DMS53 treated with DMSO at 0.1 percent for 48 hours (cell line): ENCODE data around the gene SFSWAP.
A peak's percentile ranks its signal among the peaks of the same experiment; 100 is the strongest.
"Not testable (repeated sequence)": the region's sequence is repeated elsewhere in the genome, so short reads cannot be mapped to it uniquely, and the experiment has no call there.

Source experiments
- DNase-seq: peaks from one replicate; lab custom pipeline; 2025; ENCODE audit not compliant: unreplicated experiment; lab: John Stamatoyannopoulos, UW

Gene SFSWAP

GRCh38 chr12:131808744-131809371 lies 98.0 kb downstream of the SFSWAP start:
- DNase-seq, result no peak

DNA sequence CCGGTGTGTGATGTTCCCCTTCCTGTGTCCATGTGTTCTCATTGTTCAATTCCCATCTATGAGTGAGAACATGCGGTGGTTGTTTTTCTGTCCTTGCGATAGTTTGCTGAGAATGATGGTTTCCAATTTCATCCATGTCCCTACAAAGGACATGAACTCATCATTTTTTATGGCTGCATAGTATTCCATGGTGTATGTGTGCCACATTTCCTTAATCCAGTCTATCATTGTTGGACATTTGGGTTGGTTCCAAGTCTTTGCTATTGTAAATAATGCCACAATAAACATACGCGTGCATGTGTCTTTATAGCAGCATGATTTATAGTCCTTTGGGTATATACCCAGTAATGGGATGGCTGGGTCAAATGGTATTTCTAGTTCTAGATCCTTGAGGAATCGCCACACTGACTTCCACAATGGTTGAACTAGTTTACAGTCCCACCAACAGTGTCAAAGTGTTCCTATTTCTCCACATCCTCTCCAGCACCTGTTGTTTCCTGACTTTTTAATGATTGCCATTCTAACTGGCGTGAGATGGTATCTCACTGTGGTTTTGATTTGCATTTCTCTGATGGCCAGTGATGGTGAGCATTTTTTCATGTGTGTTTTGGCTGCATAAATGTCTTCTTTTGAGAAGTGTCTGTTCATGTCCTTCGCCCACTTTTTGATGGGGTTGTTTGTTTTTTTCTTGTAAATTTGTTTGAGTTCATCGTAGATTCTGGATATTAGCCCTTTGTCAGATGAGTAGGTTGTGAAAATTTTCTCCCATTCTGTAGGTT lies 98.8 kb downstream of the SFSWAP start:
- DNase-seq, result not testable (repeated sequence)

DNA sequence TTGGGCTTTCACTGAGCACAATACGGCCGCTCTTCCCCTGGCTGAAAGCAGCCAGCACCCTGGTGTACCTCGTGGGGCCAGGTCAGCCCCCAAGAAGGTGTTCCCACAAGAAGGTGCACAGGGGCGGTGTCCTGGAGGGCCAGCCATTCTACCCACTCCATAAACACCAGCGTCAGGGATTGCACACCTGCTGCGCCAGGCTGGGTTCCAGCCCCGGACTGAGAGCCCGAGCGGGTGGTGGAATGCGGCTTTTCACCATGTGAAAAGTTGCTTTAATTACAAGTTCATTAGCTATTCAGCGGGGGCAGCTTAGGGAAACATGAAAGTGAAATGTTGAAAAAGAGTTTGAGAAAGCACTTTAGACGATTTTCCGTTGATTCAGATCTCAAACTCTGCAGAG lies 99.8 kb downstream of the SFSWAP start:
- DNase-seq, result no peak

- DNase-seq, result no peak
These were observed 104.2 kb downstream of the SFSWAP start for GRCh38 chr12:131815131-131815530.

GRCh38 chr12:131816495-131816894 lies 105.6 kb downstream of the SFSWAP start:
- no peak for DNase-seq

GRCh38 chr12:131817241-131817640 lies 106.4 kb downstream of the SFSWAP start:
- DNase-seq, result no peak

GRCh38 chr12:131818821-131819585 lies 108.1 kb downstream of the SFSWAP start:
- no peak for DNase-seq

DNA sequence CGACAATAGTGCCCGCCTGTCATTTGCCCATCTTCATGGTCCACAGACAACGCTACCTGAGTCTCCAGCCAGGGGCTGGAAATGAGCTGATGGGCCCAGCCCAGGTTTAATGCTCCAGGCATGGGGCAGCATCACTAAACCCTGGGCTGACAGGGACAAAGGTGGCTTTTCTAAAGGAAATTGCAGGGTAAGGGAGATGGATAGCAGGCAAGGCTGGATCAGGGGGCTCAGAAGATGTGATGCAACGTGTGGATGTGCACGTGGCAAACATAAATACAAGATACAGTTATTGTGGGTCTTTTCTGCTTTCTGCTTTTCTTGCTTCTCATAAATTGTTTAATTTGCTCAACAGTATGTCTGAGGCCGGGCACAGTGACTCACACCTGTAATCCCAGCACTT lies 113.6 kb downstream of the SFSWAP start:
- no peak for DNase-seq

- no peak for DNase-seq
These were observed 114.4 kb downstream of the SFSWAP start for GRCh38 chr12:131825146-131825892.

- no peak for DNase-seq
These were observed 115.4 kb downstream of the SFSWAP start for GRCh38 chr12:131826097-131826928.

GRCh38 chr12:131827961-131828534 lies 117.2 kb downstream of the SFSWAP start, which contains the start of gene MMP17:
MMP17 (plus strand) TSS chr12:131828393; CDS start chr12:131828495, 102 bp downstream.
- DNase-seq, result peak; percentile 29

GRCh38 chr12:131828671-131829355 lies 117.9 kb downstream of the SFSWAP start:
- peak; percentile 29 for DNase-seq

- DNase-seq, result no peak
These were observed 118.5 kb downstream of the SFSWAP start for GRCh38 chr12:131829356-131829747.

- DNase-seq, result no peak
These were observed 119.0 kb downstream of the SFSWAP start for GRCh38 chr12:131829791-131830334.

- peak; percentile 87 for DNase-seq
These were observed 119.5 kb downstream of the SFSWAP start for GRCh38 chr12:131830335-131830913.

GRCh38 chr12:131830914-131831571 lies 120.2 kb downstream of the SFSWAP start:
- DNase-seq, result peak; percentile 66

GRCh38 chr12:131831635-131832041 lies 120.7 kb downstream of the SFSWAP start:
- DNase-seq, result peak; percentile 48
